Liver (tissue), 9 donors: ENCODE measurements around the gene ZNRD2. TPM values are rescaled to one million over a fixed set of nuclear protein-coding genes. Genes with fewer than 3 reads are reported as not detected.

Source experiments
- DNase-seq: peaks from one replicate; pipeline ENCODE4 v3.0.0-alpha.2; 2017; ENCODE audit warnings: low spot score
- H3K27ac ChIP-seq, 2 donors: one replicate each; pipeline ENCODE4 v1.7.0; 2013; ENCODE audit warnings: inconsistent platforms in 2 of 2, low read length in 2 of 2, control low read depth in 1 of 2, low read depth in 1 of 2, mild to moderate bottlenecking in 1 of 2
- H3K27me3 ChIP-seq, 4 donors: one replicate each; pipeline versions ENCODE4 v1.6.1 to v1.7.0; 2013; ENCODE audit warnings: low read length in 3 of 4, inconsistent platforms in 1 of 4, mild to moderate bottlenecking in 1 of 4, moderate library complexity in 1 of 4; ENCODE audit not compliant: control insufficient read depth in 4 of 4, insufficient read depth in 4 of 4
- H3K36me3 ChIP-seq, 4 donors: one replicate each; pipeline versions ENCODE4 v1.6.1 to v1.7.0; 2013; ENCODE audit warnings: low read length in 3 of 4, mild to moderate bottlenecking in 3 of 4, low read depth in 1 of 4, moderate library complexity in 1 of 4; ENCODE audit not compliant: control insufficient read depth in 4 of 4, insufficient read depth in 3 of 4
- H3K4me1 ChIP-seq, 4 donors: one replicate each; pipeline versions ENCODE4 v1.6.1 to v1.7.0; 2013; ENCODE audit warnings: low read length in 3 of 4, mild to moderate bottlenecking in 3 of 4, moderate library complexity in 1 of 4; ENCODE audit not compliant: control insufficient read depth in 4 of 4, insufficient read depth in 4 of 4
- H3K4me3 ChIP-seq, 3 donors: one replicate each; pipeline versions ENCODE4 v1.6.1 to v1.7.0; 2013; ENCODE audit warnings: low read length in 3 of 3, control low read depth in 1 of 3, low read depth in 1 of 3, mild to moderate bottlenecking in 1 of 3
- H3K9ac ChIP-seq, 2 donors: one replicate each; pipeline ENCODE4 v1.7.0; 2013; ENCODE audit warnings: low read length in 2 of 2, mild to moderate bottlenecking in 2 of 2, moderate library complexity in 2 of 2, control low read depth in 1 of 2, low read depth in 1 of 2
- H3K9me3 ChIP-seq, 4 donors: one replicate each; pipeline versions ENCODE4 v1.6.1 to v1.7.0; 2013; ENCODE audit warnings: low read length in 3 of 4; ENCODE audit not compliant: control insufficient read depth in 4 of 4
- ATF3 ChIP-seq: IDR thresholded peaks from 2 replicates; pipeline ENCODE4 v1.6.1; 2016; ENCODE audit warnings: antibody characterized with exemption
- CTCF ChIP-seq: fragments of 150-350 bp; IDR thresholded peaks from 2 replicates; pipeline ENCODE4 v1.5.1; 2017; ENCODE audit warnings: improper control_type of control experiment, low read depth, low read length; ENCODE audit not compliant: missing input control
- EGR1 ChIP-seq, 2 donors: IDR thresholded peaks; 2 replicates each; pipeline ENCODE4 v1.6.1; 2016 to 2018; ENCODE audit warnings: antibody characterized with exemption in 2 of 2, low read depth in 2 of 2
- FOXA1 ChIP-seq: IDR thresholded peaks from 2 replicates; pipeline ENCODE4 v1.6.1; 2016; ENCODE audit warnings: antibody characterized with exemption
- FOXA2 ChIP-seq: IDR thresholded peaks from 2 replicates; pipeline ENCODE4 v1.6.1; 2016; ENCODE audit warnings: antibody characterized with exemption
- GABPA ChIP-seq, 2 donors: IDR thresholded peaks in 1 of 2; conservative IDR thresholded peaks in 1 of 2; 2 replicates each; pipeline ENCODE4 v1.6.1; 2016; ENCODE audit warnings: antibody characterized with exemption in 2 of 2, mild to moderate bottlenecking in 1 of 2, moderate library complexity in 1 of 2
- HNF4A ChIP-seq, 2 donors: conservative IDR thresholded peaks; 2 replicates each; pipeline ENCODE4 v1.6.1; 2016; ENCODE audit warnings: antibody characterized with exemption in 2 of 2, mild to moderate bottlenecking in 2 of 2
- HNF4G ChIP-seq: IDR thresholded peaks from 2 replicates; pipeline ENCODE4 v1.6.1; 2016; ENCODE audit warnings: antibody characterized with exemption
- JUND ChIP-seq, 2 donors: IDR thresholded peaks; 2 replicates each; pipeline ENCODE4 v1.6.1; 2016; ENCODE audit warnings: antibody characterized with exemption in 2 of 2
- NR2F2 ChIP-seq: IDR thresholded peaks from 2 replicates; pipeline ENCODE4 v1.6.1; 2016; ENCODE audit warnings: antibody characterized with exemption
- RAD21 ChIP-seq, 2 donors: IDR thresholded peaks; 2 replicates each; pipeline ENCODE4 v1.6.1; 2016; ENCODE audit warnings: antibody characterized with exemption in 2 of 2, mild to moderate bottlenecking in 2 of 2
- RXRA ChIP-seq, 2 donors: IDR thresholded peaks; 2 replicates each; pipeline ENCODE4 v1.6.1; 2017 to 2018; ENCODE audit warnings: antibody characterized with exemption in 2 of 2, mild to moderate bottlenecking in 1 of 2
- SP1 ChIP-seq: IDR thresholded peaks from 2 replicates; pipeline ENCODE4 v1.6.1; 2018; ENCODE audit warnings: antibody characterized with exemption, mild to moderate bottlenecking
- TAF1 ChIP-seq: conservative IDR thresholded peaks from 2 replicates; pipeline ENCODE4 v1.6.1; 2016; ENCODE audit warnings: antibody characterized with exemption, mild to moderate bottlenecking
- YY1 ChIP-seq: IDR thresholded peaks from 2 replicates; pipeline ENCODE4 v1.6.1; 2016; ENCODE audit warnings: antibody characterized with exemption, mild to moderate bottlenecking
- WGBS: extraction: QIAGEN DNeasy Blood & Tissue Kit; methylation state at CpG from one replicate; pipeline ENCODE4 v1.1.7; 2013; 5-methylcytosine and 5-hydroxymethylcytosine counted together
- polyA plus RNA-seq, 2 donors: library from polyadenylated mRNA; stranded (reverse) in 1 of 2; unstranded in 1 of 2; fragments of 200-250 nt in 1 of 2; fragments of >200 nt in 1 of 2; fragmentation: Nextera tagmentation in 1 of 2; extraction: Ambion mirVana in 1 of 2; gene quantifications; one replicate each; pipeline versions ENCODE4 v1.2.1 to v1.2.3, GENCODE V29; 2013 to 2015
- total RNA-seq, 2 donors: library from RNA; depleted of rRNA; stranded (reverse); fragments of >200 nt; gene quantifications; one replicate each; pipeline ENCODE4 v1.2.3, GENCODE V29; 2014
- TF ChIP-seq, protein P1 (sequence below): IDR thresholded peaks from 2 replicates; pipeline ENCODE4 v1.6.1; 2016; ENCODE audit warnings: antibody characterized with exemption
- TF ChIP-seq, protein P2 (sequence below): IDR thresholded peaks from 2 replicates; pipeline ENCODE4 v1.6.1; 2016; ENCODE audit warnings: antibody characterized with exemption
- TF ChIP-seq, protein P3 (sequence below): IDR thresholded peaks from 2 replicates; pipeline ENCODE4 v1.6.1; 2016; ENCODE audit warnings: antibody characterized with exemption, mild to moderate bottlenecking
- donor health status: healthy.
- donor health status: healthy.
- donor health status: healthy.
- donor health status: healthy.
- donor health status: healthy.

Gene ZNRD2
- total and polyA plus RNA-seq, 4 donors: 18.2 to 39.5 (median 28.0) TPM

DNA sequence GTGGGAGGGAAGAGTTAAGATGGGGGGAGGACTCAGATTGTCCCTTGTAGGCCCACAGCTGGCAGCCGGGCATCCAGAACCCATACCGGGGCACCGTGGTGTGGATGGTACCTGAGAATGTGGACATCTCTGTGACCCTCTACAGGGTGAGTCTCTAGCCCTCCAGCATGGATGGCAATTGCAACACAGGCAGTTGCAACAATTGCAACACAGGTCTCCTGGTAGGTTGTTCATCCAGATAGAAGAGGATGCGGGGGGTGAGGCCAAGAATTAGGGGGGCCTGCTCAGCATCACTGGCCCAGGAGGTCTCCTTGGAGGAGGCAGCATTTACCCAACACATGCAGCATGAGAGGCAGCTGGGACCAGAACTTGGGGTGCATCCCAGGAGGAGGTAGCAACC is 9.0 kb downstream of the ZNRD2 start (continued):
- no peak for TF ChIP-seq FOXA1
- no peak for TF ChIP-seq ATF3
- TF ChIP-seq, protein P1, sequence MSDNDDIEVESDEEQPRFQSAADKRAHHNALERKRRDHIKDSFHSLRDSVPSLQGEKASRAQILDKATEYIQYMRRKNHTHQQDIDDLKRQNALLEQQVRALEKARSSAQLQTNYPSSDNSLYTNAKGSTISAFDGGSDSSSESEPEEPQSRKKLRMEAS: no peak
- TF ChIP-seq, protein P2, sequence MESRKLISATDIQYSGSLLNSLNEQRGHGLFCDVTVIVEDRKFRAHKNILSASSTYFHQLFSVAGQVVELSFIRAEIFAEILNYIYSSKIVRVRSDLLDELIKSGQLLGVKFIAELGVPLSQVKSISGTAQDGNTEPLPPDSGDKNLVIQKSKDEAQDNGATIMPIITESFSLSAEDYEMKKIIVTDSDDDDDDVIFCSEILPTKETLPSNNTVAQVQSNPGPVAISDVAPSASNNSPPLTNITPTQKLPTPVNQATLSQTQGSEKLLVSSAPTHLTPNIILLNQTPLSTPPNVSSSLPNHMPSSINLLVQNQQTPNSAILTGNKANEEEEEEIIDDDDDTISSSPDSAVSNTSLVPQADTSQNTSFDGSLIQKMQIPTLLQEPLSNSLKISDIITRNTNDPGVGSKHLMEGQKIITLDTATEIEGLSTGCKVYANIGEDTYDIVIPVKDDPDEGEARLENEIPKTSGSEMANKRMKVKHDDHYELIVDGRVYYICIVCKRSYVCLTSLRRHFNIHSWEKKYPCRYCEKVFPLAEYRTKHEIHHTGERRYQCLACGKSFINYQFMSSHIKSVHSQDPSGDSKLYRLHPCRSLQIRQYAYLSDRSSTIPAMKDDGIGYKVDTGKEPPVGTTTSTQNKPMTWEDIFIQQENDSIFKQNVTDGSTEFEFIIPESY: no peak
- no peak for TF ChIP-seq CTCF
- TF ChIP-seq TAF1: no peak
- no peak for TF ChIP-seq FOXA2

DNA sequence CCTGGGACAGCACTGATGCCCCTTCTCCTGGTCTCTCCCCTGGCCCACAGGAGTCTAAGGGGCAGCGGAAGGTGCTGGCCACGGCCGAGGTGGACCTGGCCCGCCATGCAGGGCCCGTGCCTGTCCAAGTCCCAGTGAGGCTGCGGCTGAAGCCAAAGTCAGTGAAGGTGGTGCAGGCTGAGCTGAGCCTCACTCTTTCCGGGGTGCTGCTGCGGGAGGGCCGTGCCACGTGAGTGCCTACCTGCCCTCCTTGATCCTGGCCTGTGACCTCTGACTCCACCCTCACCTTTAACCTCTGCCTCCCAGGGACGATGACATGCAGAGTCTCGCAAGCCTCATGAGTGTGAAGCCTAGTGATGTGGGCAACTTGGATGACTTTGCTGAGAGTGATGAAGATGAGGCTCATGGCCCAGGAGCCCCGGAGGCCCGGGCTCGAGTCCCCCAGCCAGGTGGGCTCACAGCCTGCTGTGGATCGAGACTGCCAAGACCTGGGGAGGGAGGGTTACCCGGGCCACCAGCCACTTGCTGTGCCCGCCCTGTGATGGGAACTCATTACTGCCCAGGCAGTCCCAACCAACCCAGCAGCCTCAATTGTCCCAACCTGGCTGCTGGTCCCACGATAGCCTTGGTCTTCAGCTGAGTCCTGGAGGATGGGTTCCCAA is 9.9 kb downstream of the ZNRD2 start:
- peaks cover 0 to 7% (median 1%) of the 10 kb centered on the region in 4 donors for H3K36me3 ChIP-seq
- DNase-seq: no peak
- H3K9me3 ChIP-seq: no peaks in the 10 kb centered on the region
- H3K4me3 ChIP-seq: no peak overlapping the region
- 93% methylated on average over 19 of the region's 19 CpGs for WGBS
- H3K27me3 ChIP-seq: no peaks in the 10 kb centered on the region
- TF ChIP-seq, protein P2: no peak
- TF ChIP-seq NR2F2 (no peak), ATF3 (no peak), RAD21 (IDR thresholded peaks at IDR 0.05) (no peak), JUND (IDR thresholded peaks at IDR 0.05) (no peak), HNF4G (no peak), TAF1 (no peak), CTCF (no peak), GABPA (IDR thresholded peaks at IDR 0.05 in 1 of 2, conservative IDR thresholded peaks at IDR 0.05 in 1 of 2) (no peak), SP1 (no peak), YY1 (no peak), HNF4A (conservative IDR thresholded peaks at IDR 0.05) (no peak), RXRA (IDR thresholded peaks at IDR 0.05) (no peak), EGR1 (IDR thresholded peaks at IDR 0.05; ENCODE audit: low read depth in 2 of 2) (no peak), FOXA1 (no peak), FOXA2 (no peak)
- TF ChIP-seq, protein P3, sequence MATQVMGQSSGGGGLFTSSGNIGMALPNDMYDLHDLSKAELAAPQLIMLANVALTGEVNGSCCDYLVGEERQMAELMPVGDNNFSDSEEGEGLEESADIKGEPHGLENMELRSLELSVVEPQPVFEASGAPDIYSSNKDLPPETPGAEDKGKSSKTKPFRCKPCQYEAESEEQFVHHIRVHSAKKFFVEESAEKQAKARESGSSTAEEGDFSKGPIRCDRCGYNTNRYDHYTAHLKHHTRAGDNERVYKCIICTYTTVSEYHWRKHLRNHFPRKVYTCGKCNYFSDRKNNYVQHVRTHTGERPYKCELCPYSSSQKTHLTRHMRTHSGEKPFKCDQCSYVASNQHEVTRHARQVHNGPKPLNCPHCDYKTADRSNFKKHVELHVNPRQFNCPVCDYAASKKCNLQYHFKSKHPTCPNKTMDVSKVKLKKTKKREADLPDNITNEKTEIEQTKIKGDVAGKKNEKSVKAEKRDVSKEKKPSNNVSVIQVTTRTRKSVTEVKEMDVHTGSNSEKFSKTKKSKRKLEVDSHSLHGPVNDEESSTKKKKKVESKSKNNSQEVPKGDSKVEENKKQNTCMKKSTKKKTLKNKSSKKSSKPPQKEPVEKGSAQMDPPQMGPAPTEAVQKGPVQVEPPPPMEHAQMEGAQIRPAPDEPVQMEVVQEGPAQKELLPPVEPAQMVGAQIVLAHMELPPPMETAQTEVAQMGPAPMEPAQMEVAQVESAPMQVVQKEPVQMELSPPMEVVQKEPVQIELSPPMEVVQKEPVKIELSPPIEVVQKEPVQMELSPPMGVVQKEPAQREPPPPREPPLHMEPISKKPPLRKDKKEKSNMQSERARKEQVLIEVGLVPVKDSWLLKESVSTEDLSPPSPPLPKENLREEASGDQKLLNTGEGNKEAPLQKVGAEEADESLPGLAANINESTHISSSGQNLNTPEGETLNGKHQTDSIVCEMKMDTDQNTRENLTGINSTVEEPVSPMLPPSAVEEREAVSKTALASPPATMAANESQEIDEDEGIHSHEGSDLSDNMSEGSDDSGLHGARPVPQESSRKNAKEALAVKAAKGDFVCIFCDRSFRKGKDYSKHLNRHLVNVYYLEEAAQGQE: no peak
- H3K4me1 ChIP-seq: peaks cover 5 to 21% (median 15%) of the 10 kb centered on the region in 4 donors
- no peak overlapping the region for H3K9ac ChIP-seq
- no peak overlapping the region for H3K27ac ChIP-seq
